Suprapubic skin (tissue), 4 donors: ENCODE results near the gene EMID1. TPM values are rescaled to one million over a fixed set of nuclear protein-coding genes. Genes with fewer than 3 reads are reported as not detected.
"Not testable (repeated sequence)": the region's sequence is repeated elsewhere in the genome, so short reads cannot be mapped to it uniquely, and the experiment has no call there.

Experiments used
- DNase-seq, 2 donors: peaks; one replicate each; pipeline ENCODE4 v3.0.0-alpha.2; 2019; ENCODE audit warnings: low spot score in 2 of 2
- H3K27ac ChIP-seq: fragments of 200-600 bp; sonication (generic); one replicate; pipeline ENCODE4 v1.5.1; 2019
- H3K27me3 ChIP-seq: fragments of 200-600 bp; sonication (generic); one replicate; pipeline ENCODE4 v1.5.1; 2019
- H3K36me3 ChIP-seq: fragments of 200-600 bp; sonication (generic); one replicate; pipeline ENCODE4 v1.5.1; 2019
- H3K4me1 ChIP-seq: fragments of 200-600 bp; sonication (generic); one replicate; pipeline ENCODE4 v1.5.1; 2019
- H3K4me3 ChIP-seq: fragments of 200-600 bp; sonication (generic); one replicate; pipeline ENCODE4 v1.5.1; 2019; ENCODE audit warnings: mild to moderate bottlenecking
- H3K9me3 ChIP-seq: fragments of 200-600 bp; sonication (generic); one replicate; pipeline ENCODE4 v1.5.1; 2019
- CTCF ChIP-seq, 2 donors: fragments of 200-600 bp in 1 of 2; fragments of 450-650 bp in 1 of 2; sonication (generic) in 1 of 2; IDR thresholded peaks; one replicate each; pipeline ENCODE4 v1.5.1; 2016 to 2019; ENCODE audit warnings: antibody characterized with exemption in 2 of 2, mild to moderate bottlenecking in 1 of 2, moderate library complexity in 1 of 2
- EP300 ChIP-seq: sonication (generic); formaldehyde crosslinking; IDR thresholded peaks from one replicate; pipeline ENCODE4 v1.6.1; 2017; ENCODE audit warnings: antibody characterized with exemption
- POLR2A ChIP-seq, 2 donors: fragments of 450-650 bp; IDR thresholded peaks; one replicate each; pipeline ENCODE4 v1.6.1; 2017; ENCODE audit warnings: antibody characterized with exemption in 2 of 2, mild to moderate bottlenecking in 2 of 2, moderate library complexity in 2 of 2
- POLR2AphosphoS5 ChIP-seq, 3 donors: sonication (generic); formaldehyde crosslinking; IDR thresholded peaks; one replicate each; pipeline ENCODE4 v1.6.1; 2017; ENCODE audit warnings: antibody characterized with exemption in 3 of 3
- WGBS: methylation state at CpG from one replicate; pipeline ENCODE4 v1.1.5; 2018; 5-methylcytosine and 5-hydroxymethylcytosine counted together
- total RNA-seq, 4 donors: library from RNA; depleted of rRNA; stranded (reverse); fragments of >200 nt; gene quantifications; one replicate each; pipeline ENCODE4 v1.1.0, GENCODE V29; 2016

The EMID1 gene
- total RNA-seq, 4 donors from 2014 or later = 1.6 to 7.4 (median 2.9) TPM

DNA sequence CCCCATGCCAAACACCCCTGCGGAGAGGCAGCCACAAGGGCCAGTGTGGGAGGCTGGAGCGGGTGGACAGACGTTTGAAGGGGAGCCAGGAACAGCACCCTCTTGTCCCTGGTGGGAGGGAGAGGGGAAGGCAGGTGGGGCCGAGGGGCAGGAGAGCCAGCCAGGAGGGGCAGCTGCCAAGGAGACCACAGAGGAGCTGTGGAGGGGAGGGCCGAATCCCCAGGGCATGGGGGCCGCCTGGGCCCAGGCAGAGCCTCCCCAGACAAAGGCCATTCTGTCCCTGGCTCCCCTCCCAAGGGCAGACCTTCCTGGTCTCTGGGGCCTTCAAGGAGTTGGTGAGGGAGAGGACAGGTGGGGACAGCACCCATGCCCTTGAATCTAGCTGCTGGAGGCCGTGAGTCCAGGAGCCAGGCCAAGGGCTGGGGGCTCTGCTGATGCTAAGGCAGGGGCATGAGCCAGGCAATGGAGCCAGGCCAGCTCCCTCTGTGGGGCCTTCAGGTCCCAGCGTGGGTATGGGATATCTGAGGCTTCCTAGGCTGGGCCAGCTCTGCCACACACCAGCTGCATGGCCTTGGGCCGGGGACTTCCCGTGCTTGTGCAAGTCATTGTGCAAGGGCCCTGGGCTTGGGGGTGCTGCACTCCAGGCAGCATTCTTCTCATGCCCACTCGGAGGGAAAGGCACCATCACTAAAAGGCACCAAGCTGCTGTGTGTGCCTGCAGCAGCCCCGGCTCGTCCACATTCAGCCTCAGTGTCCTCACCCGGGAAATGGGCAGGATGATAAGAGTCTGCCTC, 11.4 kb downstream of the EMID1 start:
- no peaks in the 10 kb centered on the region for H3K36me3 ChIP-seq
- H3K4me1 ChIP-seq = peaks cover 14% of the 10 kb centered on the region
- 63% methylated on average over 14 of the region's 14 CpGs for WGBS
- H3K4me3 ChIP-seq = no peak overlapping the region
- TF ChIP-seq CTCF (IDR thresholded peaks at IDR 0.05) = no peak
- TF ChIP-seq POLR2AphosphoS5 (IDR thresholded peaks at IDR 0.05) = no peak
- TF ChIP-seq EP300 = no peak
- TF ChIP-seq POLR2A (IDR thresholded peaks at IDR 0.05) = no peak
- H3K9me3 ChIP-seq = no peaks in the 10 kb centered on the region
- no peaks in the 10 kb centered on the region for H3K27me3 ChIP-seq
- peak in 1 of 2 donors; percentile 62 for DNase-seq
- no peak overlapping the region for H3K27ac ChIP-seq

GRCh38 chr22:29217827-29218757, 12.4 kb downstream of the EMID1 start:
- H3K9me3 ChIP-seq = no peaks in the 10 kb centered on the region
- WGBS = 82% methylated on average over 12 of the region's 13 CpGs
- DNase-seq = peak in 1 of 2 donors; percentile 40
- H3K27me3 ChIP-seq = no peaks in the 10 kb centered on the region
- no peak for TF ChIP-seq POLR2A (IDR thresholded peaks at IDR 0.05)
- TF ChIP-seq POLR2AphosphoS5 (IDR thresholded peaks at IDR 0.05) = no peak
- TF ChIP-seq CTCF (IDR thresholded peaks at IDR 0.05) = no peak
- H3K4me3 ChIP-seq = no peak overlapping the region
- H3K27ac ChIP-seq = no peak overlapping the region
- peaks cover 14% of the 10 kb centered on the region for H3K4me1 ChIP-seq
- H3K36me3 ChIP-seq = no peaks in the 10 kb centered on the region

- no peaks in the 10 kb centered on the region for H3K9me3 ChIP-seq
- peak in 1 of 2 donors; percentile 38 for DNase-seq
- whole genome bisulfite sequencing = 91% methylated on average over 11 of the region's 11 CpGs
Observed at GRCh38 chr22:29218758-29219408, 13.2 kb downstream of the EMID1 start.

DNA sequence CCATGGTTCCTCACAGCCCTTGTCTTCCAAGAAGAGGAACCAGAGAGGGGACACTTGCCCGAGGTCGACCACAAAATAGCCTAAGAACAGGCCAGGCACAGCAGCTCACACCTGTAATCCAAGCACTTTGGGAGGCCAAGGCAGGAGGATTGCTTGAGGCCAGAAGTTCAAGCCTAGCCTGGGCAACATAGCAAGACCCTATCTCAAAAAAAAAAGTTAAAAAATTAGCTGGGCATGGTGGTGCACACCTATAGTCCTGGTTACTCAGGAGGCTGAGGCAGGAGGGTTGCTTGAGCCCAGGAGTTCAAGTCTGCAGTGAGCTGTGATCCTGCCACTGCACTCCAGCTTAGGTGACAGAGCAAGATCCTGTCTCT, 13.7 kb downstream of the EMID1 start:
- H3K4me1 ChIP-seq = peaks cover 14% of the 10 kb centered on the region
- H3K36me3 ChIP-seq, H3K27ac ChIP-seq, H3K27me3 ChIP-seq, H3K4me3 ChIP-seq, H3K9me3 ChIP-seq, DNase-seq: not testable (repeated sequence)
- WGBS = 84% methylated on average over 2 of the region's 2 CpGs

More at GRCh38 chr22:29218758-29219408, 13.2 kb downstream of the EMID1 start:
- H3K36me3 ChIP-seq = no peaks in the 10 kb centered on the region
- no peak for TF ChIP-seq EP300
- TF ChIP-seq CTCF (IDR thresholded peaks at IDR 0.05) = no peak
- no peak for TF ChIP-seq POLR2AphosphoS5 (IDR thresholded peaks at IDR 0.05)
- TF ChIP-seq POLR2A (IDR thresholded peaks at IDR 0.05) = no peak
- no peak overlapping the region for H3K4me3 ChIP-seq
- no peaks in the 10 kb centered on the region for H3K27me3 ChIP-seq
- H3K4me1 ChIP-seq = peaks cover 14% of the 10 kb centered on the region
- H3K27ac ChIP-seq = no peak overlapping the region

DNA sequence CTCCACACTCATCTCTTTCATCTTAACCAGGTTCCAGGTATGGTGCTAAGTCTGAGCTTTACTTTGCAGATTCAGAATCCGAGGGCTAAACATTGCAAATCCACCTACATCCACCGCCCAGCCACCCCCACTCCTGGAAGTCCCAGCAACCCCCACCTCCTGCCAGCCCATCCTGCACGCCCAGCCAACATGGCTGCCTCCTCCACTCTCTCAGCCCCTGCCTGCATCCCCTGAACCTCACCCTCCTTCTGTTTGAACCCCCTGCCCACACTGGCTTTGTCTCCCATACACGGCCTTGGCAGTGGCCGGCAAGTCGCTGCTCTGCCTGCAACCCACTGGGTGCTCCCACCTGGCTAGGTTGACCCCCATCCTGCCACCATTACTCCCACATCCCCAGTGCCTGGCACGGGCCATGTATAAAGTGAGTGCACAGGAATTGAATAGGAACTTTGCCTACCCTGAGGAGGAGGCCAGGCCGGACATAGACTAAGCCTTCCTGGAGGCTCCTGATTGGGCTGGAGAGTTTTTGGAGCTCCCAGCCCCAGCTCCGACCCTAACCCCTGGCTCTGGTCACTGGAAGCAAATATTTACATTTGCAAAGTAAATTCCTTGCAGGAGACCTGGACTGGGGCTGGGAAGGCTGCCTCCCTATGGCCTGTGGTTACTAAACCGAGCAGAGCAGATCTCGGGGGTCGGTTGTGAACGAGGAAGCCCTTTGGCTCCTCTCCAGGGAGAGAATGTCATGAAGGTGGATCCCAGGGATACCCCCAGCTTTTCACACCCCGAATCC, 14.4 kb downstream of the EMID1 start:
- WGBS = 85% methylated on average over 13 of the region's 14 CpGs

More for the DNA sequence above, 14.4 kb downstream of the EMID1 start:
- Histone ChIP-seq H3K36me3 (no peaks in the 10 kb centered on the region), H3K27me3 (no peaks in the 10 kb centered on the region), H3K4me1 (peaks cover 19% of the 10 kb centered on the region), H3K9me3 (no peaks in the 10 kb centered on the region), H3K27ac (no peak overlapping the region), H3K4me3 (no peak overlapping the region)
- DNase-seq = peak in 1 of 2 donors; percentile 46
- no peak for TF ChIP-seq POLR2AphosphoS5 (IDR thresholded peaks at IDR 0.05)
- no peak for TF ChIP-seq CTCF (IDR thresholded peaks at IDR 0.05)
